Pons (tissue), 1 donor: ENCODE measurements around the gene CRHR1.
"Not testable (repeated sequence)": the region's sequence is repeated elsewhere in the genome, so short reads cannot be mapped to it uniquely, and the experiment has no call there.

Source experiments
- DNase-seq: peaks from one replicate; pipeline ENCODE4 v3.0.0-alpha.2; 2016; ENCODE audit warnings: low spot score

Gene CRHR1

DNA sequence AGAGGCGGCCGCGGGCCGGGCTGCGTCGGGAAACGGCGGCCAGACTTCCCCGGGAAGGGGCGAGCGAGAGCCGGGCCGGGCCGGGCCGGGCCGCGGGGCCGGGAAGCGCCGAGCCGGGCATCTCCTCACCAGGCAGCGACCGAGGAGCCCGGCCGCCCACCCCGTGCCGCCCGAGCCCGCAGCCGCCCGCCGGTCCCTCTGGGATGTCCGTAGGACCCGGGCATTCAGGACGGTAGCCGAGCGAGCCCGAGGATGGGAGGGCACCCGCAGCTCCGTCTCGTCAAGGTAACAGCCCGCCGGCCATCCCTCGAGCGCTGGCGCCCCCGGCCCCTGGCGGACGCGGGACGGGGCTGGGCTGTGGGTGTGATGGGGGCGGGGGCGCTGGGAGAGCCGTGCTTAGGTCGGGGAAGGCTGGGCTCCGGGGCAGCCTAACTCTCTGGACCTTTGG is at the start of gene CRHR1:
CRHR1 (plus strand) TSS at position 28 of the 448 bp plus-strand sequence; CDS start at position 253, 225 bp downstream.
- DNase-seq = no peak

DNA sequence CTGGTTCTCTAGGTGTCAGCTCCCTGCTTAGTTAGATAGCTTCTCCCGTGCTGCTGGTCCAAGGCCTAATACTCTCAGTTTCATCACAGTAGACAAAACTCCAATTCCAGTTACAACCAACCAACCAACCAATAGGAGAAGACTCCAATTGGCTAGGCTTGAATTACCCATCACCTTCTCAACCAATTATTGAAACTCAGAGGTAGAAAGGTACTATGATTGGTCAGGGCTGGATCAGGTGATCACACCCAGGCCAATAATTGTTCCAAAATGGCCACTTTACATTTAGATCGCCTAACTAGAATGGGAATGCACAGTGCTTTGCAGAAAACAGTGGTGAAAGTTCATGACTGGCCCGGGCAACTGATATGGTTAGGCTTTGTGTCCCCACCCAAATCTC is 49.5 kb upstream of the CRHR1 start:
- no peak for DNase-seq

DNA sequence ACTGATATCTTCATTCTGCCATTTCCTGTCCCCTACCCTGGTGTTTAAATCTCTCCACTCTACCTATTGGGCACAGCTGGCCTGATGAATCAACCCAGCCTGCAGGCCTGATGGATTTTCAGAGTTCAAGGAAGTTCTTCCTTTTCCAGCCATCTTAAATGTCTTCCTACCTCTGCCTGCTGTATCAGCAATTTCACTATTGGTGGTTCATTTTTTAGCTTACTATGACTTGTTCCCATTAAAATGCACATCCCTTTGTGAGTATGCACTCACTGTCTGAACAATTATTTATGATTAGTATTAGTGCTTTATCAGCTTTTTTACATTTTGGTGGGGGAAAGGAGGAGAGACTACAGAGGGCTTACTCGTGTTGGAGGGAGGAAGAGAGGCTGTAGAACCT is 48.6 kb upstream of the CRHR1 start:
- no peak for DNase-seq

DNA sequence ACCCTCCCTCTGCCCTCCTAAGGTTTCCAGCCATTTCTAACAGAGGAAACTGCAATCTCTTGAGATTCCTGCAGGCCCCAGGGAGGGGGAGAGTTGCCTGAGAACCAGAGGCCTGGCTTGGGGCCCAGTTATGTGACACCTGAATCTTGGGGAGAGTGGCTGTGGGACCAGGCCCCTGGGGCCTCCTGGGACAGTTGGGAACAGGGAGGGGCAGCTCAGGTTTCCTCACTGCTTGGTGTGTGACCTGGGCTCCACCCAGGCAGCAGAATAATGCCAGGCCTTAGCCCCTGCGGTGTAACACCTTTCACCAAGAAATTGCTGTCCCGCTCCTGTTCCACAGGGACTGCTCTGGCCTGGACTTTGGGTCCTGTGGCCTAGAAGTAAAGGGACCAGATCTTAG is 44.3 kb upstream of the CRHR1 start:
- no peak for DNase-seq

DNA sequence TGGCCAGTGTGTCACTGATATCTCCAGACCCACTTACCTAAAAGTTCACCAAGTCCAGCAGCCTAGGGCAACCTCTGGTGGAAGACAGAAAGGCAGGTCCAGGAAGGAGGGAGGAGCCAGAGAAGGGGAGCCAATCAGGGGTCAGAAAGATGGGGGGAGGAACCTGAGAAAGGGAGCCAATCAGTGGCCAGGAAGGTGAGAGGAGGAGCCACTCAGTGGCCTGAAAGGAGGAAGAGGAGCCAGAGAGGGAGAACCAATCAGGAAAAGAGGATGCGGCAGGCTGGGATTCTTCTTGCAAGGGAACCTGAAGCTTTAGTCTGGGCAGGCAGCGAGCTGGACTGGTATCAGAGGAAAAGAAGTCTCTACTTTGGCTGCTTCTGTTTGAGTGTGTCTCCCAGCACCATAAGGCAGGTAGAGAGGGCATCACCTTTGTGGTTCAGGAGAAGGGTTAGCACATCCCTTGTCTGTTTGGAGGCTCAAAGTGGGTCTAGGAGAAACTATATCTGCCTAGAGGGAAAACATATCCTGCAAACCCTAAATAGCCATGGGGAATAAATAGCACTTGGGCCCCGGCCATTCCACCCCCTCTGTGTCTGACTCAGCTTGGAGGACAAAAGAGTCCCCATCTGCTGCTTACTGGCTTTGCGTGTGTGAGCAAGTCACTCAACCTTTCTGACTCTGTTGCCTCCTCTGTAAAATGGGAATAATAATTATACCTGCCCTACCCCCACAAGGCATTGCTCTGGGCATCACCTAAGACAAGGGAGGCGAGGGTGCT is 43.4 kb upstream of the CRHR1 start:
- peak; percentile 82 for DNase-seq

DNA sequence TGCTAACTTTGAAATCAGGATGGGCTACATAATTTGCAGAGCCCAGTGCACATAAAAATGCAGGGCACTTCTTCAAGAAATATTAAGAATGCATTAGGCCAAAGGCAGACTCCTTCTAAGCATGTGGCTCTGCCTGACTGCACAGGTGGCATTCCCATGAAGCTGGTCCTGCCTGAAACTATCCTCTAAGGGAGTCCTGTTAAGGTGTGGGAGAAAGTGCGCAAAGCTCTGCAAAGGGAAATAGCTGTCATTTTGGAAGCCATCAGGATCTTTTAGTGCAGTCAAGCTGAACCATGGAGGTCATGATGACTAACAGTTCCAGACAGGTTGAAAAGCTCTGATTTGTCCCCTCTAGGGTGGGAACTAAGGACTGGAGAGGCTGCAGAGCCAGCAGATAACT is 41.9 kb upstream of the CRHR1 start:
- DNase-seq = no peak

DNA sequence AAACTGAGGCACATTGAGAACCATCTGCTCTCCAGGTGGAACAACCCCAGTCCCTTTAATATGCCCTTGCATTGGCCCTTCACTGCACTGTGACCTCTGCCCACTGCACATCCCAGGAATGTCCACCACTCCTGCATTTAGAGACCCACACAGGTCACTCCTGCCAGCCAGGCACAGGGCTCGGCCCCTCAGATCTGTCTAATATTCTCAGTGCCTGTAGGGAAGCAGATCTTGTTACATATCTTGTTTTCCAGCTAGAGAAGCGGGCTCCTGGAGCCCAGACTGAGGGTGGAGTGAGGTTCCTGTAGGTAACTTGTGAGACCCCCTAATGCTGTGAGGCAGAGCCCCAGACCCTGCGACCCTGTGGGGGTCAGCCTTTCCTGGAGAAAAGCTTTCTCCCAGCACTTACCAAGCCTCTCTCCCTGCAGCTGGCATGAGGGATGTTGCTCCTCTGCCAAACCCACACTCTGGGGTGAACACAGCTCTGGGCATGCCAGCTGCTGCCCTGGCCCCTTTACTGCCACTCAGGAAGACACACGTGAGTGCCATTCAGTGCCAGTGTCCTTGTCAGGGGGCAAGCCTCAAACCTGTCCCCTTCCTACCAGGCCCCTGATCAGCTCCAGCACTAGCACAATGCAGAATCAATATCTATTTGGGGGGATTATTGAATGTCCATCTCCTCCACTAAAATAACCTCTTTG is 40.3 kb upstream of the CRHR1 start:
- DNase-seq = no peak

DNA sequence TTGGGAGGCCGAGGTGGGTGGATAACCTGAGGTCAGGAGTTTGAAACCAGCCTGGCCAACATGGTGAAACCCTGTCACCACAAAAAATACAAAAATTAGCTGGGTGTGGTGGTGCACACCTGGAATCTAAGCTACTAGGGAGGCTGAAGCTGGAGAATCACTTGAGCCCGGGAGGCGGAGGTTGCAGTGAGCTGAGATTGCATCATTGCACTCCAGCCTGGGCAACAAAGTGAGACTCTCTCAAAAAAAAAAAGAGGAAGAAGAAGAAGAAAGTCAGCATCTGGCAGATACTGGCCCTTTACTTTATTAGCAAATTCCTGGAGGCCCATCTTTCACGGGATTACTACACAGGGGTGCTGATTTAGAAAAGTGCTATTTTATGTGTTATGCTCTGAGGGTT is 39.3 kb upstream of the CRHR1 start:
- not testable (repeated sequence) for DNase-seq

DNA sequence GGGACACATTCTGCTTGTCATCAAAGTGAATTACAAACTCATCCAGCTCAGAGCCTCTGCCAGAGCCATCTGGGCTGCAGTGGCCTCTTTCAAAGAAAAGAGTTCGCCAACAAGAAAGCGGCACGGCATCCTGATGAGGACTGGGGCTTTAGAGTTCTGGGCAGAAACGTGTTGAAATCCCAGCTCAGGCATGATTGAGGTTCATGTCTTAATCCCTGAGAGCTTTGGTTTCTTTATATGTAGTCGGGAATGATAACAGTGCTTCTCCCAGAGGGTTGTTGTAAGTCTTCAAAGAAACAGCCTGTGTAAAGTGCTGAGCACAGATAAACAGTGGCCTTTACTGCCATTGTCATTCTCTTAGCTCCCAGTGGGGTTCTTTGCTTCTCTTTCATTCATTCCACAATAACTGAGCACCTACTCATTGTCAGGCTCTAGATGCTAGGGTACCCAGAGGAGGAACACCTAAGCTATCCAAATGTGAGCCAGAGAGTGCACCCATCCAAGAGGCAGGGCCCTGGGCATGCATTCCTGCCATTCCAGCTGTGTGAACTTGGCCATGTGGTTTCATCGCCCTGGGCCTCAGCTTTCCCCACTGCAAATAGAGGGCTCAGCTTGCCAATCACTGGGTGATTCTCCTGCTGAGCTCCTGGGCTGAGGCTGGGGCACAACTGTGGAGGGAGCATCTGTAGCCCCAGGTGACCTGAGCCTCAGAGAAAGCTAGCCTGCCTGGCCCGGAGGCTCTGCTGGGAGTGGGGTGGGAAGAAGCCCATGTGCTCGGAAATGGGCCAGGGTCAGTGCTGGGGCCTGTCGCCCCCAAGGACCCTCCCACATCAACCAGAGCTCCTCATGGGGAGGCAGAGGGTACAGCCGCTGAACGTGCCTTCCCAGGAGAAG is 38.3 kb upstream of the CRHR1 start:
- no peak for DNase-seq

DNA sequence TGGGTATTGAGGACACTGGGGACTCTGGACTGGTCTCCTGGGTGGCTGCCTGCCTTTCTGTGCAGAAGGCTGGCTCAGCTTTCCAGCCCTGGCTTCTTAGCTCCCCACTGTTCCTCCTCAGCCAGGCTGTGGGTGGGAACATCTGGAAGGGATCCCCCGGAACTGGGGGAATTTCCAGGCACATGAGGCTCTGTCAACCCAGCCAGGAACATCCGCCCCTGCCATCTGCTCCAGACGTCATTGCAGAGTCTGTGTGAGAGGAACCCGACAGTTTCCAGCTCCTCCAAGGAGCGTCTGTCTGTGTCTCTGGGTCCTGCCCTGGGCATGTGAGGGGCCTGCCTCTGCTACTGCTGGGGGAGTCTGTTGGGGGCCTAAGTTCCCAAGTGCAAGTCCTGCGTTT is 36.2 kb upstream of the CRHR1 start:
- no peak for DNase-seq

DNA sequence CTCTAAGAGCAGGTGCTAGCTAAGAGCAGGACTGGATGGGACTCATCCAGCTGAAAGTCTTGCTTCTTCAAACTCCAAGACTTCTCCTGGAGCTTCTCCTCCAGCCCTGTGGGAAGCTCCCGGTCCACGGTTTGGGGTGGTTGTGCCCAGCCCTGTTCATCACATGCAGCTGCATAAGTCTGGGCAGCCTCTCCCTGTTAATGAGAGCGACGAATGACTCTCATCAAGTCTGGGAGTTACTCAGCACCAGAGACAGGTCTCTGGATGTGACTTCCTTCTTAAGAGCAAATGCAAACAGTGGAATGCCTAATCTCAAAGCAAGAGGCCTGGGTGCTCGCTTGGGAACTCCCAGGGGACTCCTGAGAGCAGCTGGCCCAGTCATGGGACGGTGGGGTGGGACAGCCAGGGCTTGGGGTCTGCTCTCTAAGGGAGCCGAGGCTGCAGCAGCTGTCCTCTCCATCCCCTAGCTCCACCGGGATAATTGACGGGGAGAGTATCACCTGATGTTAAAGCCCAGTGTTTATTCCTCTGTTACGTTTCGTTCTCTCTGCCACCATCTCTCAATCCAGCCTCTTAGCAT is 35.3 kb upstream of the CRHR1 start:
- DNase-seq = no peak

DNA sequence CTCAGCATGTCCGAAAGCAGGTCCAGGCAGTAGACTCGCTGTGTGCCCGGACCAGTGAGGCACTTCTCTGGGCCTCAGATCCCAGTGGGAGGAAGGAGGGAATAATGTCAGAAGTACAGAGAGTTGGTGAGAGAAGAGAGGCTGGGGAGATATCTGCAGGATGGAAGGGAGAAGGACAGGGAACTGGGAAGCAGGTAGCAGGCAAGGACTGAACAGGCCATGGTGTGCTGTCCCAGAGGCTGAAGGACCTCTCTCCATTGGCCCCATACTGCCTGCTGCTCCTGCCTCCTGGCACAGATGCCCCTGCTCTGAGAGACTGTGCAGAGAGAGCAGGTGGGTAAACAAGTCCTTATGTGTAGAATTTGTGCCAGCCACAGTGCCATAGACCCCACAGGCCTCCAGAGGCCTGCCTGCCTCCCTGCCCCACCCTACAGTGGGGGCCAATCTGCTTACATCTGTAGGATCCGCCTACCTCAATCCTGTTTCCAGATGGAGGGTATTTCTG is 34.2 kb upstream of the CRHR1 start:
- no peak for DNase-seq

DNA sequence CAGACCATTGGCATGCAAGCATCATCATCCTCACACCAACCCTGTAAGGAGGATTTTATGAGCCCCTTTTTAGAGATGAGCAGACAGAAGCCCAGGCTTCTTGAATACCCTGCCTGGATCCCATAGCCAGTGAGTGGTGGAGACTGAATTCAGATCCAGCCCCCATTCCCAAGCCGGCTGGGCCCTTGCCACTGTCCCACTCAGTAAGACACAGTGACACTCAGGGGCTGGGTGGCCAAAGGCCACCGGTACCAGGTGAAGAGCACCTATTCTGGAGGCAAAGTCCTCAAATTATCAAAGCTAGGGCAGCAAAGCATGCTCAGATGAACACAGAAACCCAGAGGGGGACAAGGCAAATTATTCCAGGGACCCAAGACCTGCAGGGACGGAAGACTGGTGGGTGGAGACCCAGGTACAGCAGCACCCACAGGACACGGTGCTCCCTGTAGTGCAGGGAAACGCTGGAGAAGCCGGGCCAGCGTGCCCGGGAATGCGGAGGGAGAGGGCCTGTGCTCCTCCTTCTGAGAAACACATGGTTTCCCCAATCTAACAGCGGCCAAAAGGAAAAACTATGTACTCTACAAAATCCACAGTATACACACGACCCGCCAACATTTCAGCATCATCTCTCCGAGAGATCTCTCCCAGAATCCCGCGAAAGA is 33.2 kb upstream of the CRHR1 start:
- DNase-seq = no peak

DNA sequence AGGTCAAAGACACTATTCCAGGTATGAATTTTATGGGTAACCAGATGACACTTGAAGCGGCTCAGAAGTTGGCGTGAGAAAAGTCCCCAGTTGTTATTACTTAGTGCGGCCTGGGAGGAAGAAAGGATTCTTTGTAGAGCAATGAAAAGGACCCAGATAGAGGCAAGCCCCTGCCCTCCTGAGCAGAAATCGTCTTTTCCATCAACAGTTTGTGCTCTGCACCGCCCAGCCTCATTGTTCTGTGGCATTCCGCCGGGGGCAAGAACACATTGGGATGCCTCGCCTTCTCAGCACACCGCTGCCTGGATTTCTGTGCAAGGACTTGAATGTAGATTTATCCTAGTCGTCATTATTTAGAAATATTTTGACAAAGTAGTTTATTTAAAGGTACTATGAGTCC is 32.7 kb upstream of the CRHR1 start:
- no peak for DNase-seq

DNA sequence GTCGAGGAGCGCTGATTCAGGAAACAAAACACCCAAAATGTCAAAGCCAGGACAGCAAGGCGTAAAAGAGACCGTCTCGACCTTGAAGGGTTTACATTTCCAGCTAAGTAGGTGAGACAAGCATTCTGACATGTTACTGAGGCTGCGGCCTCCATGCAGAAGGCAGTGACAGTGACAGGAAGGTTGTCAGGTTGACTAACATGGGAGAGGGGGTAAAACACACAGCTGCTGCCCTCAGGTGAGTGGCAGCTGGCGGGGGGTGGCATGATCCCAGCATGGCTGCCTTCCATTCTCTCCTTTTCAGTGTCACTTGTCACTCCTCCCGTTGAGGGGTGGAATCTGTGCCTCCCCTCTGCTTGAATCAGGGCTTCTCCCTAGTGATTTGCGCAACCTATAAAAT is 31.9 kb upstream of the CRHR1 start:
- DNase-seq = no peak

DNA sequence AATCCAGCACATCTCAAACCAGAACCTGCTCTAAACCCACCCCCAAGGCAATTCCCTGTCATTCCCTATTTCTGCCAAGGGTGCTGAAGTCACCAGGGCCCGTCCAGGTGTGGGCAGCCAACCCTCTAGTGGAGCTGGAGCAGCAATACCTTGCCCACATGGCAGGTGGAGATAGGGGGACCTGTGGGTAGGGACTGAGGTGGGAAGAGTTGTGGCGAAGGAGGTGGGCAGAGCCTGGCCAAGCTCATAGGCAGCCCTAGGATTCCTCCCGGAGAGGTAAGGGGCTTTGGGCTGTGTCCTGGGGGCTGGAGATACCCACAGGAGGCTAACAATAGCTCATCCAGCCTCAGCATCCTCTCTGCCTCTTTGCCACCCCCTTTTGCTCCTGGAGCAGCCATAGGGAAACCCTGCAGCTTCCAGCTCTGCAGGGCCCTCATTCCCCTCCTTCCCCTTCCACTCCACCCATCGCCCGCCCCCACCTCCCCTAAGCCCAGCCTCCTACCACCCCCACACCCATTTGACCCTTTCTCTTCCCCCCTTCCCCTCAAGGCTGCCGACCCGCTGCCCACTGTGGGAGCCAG is 30.4 kb upstream of the CRHR1 start:
- no peak for DNase-seq

DNA sequence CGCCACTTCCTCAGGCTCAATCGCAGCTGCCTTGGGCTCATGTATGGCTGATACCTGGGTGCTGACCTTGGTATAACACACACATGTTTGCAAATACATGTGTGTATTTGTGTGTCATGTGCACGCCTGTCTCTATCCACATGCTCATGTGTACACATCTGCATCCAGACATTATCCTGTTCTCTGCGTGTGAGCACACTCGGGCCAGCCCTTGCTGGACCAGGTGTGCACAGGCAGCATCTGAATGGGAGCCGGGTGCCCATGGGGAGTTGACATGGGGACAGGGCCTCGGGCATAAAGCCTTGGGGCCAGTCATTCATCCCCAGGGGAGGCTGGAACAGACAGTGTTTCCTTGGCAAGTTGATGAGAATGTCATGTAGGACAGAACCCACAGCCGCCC is 29.1 kb upstream of the CRHR1 start:
- DNase-seq = no peak

DNA sequence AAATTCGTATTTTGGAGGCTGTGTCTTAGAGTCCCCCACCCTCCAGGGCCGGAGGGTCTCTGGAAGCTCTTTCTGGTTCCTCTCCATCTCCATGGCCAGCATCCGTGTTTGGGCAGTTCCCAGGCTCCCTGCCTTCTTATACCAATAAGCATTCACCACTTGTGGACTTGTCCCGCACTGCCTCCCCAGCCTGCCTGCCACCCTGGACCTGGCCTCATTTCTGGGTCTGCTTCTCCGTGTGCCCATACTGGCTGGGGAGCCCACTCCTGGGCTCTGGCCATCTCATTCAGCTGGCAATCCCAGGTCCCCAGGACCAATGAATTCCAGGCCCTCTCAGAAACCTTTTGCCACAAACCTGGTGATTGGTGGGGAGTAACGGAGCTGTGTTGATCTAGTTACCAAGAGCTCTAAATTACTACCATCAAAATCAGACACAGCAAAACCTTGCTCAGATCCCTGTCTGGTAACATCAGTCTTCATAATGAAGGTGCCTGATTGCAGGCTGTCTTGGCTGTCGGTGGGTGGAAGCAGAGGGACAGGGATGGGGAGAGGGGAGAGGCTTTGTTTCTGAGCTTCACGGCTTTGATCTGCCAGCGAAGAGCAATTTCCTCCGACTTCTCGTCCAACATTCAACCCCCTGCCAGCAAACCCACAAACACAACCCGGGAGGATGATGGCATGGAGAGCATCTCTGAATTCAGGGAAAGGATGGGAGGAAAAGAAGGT is 27.7 kb upstream of the CRHR1 start:
- DNase-seq = no peak

DNA sequence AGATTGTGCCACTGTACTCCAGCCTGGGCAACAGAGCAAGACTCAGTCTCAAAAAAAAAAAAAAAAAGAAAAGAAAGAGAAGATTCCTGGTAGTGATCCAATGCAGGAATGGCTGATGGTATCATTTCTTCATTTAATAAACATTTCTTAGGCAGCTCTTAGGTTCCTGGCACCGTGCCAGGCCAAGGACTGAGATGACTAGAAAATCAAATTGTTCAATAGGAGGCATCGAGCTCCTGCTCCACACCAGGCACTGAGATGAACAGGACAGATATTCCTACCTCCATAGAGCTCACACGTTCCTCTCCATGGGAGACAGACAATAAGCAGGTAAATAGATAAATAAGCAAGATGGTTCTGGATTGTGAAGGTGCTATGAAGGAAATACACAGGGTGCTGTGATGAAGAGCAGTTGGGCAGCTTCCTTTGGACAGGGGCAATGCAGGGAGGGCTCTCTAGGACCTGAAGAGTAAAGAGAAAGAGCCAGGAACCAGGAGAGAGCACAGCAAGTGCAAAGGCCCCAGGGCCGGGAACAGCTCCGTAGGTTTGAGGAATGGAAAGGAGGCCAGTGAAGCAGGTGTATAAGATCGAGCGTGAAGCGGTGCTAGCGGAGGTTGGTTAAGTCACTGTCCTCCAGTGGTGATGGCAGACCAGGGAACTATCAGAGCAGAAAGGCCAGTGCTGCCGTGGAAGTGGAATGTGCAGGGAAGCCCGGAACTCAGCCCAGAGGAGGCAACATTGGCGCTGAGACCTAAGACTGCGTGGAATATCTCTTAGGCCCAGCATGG is 26.5 kb upstream of the CRHR1 start:
- DNase-seq = no peak

DNA sequence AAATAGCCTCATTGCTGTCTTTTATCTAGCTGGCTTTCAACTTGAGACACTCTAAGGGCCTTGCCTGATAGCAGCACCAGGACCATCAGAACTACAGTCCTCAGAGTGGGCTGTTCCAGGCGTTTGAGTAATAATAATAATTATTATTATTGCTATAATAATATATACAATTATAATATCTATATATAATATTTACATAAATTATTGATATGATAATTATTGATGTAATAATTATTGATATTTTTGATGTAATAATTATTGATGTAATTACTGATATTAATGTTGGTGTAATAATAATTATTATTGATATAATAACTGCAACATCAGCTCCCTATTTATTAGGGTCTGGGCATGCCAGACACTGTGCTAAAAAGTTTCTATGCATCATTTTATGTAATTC is 25.6 kb upstream of the CRHR1 start:
- no peak for DNase-seq
